GM21825 (cell line): ENCODE data around the gene TEX28.
"Not testable (repeated sequence)": the region's sequence is repeated elsewhere in the genome, so short reads cannot be mapped to it uniquely, and the experiment has no call there.

ENCODE experiments used
- ATAC-seq: cut with Tn5 transposase; IDR thresholded peaks from one replicate; pipeline ENCODE4 v1.9.1; 2021; ENCODE audit warnings: mild to moderate bottlenecking, moderate library complexity; ENCODE audit not compliant: unreplicated experiment

The TEX28 gene

DNA sequence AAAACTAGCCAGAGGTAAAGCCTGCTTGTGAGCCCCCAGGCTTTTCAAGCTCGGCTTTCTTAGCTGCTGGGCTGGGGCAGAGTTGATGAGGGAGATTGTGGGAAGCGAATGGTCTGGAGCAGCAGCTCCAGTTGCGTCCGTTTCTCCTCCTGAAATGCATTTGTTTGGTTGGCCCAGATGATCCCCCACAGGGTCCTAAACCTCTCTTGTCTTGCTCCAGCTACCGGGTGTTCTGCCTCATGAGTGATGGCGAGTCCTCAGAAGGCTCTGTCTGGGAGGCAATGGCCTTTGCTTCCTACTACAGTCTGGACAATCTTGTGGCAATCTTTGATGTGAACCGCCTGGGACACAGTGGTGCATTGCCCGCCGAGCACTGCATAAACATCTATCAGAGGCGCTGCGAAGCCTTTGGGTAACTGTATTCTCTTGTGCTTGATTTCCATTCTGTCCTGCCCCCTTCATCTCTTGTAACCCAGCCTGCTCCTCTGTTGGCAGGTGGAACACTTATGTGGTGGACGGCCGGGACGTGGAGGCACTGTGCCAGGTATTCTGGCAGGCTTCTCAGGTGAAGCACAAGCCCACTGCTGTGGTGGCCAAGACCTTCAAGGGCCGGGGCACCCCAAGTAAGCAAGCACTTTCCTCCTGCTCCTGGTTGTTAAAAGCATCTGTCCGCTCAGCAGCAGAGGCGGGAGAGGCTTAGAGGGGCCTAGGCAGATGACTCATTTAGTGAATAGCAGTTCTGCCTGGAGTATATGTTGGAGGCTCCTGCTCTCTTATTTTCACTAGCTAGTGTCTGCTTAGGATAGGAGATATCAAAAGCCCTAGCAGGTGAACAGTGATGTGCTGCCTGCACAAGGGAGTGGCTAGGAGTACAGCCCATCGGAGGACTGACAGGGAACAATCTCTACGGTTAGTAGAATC lies 16.0 kb upstream of the TEX28 start:
- ATAC-seq = no peak

DNA sequence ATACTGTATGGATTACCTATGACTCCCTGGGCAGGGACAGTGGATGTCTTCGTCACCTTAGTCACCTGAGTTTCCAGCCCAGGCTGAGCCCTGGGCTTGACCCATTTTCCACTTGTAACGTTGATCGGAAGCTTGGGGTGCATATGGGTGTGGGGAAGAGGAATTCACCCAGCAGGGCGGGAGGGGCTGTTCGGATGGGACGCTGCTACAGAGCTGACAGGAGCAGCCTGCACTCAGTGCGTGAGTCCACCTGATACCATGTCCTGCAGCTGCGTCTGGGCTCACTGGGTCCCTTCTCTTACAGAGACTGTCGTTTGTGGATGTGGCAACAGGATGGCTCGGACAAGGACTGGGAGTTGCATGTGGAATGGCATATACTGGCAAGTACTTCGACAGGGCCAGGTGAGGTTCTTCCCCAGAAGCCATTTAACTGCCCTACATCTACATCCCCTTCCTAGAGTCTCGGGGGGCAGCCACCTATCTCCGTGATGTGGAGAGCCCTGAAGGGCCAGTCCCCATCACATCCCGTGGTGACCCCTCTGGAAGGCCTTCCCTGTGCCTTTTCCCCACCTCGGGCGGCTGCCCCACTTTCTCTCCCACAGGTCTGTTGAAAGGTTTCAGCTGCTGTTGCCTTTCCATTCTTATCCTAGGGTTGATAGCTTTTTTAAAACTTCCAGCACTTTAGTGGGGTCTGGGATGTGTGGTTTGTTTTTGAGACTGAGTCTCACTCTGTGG lies 14.3 kb upstream of the TEX28 start:
- no peak for ATAC-seq

DNA sequence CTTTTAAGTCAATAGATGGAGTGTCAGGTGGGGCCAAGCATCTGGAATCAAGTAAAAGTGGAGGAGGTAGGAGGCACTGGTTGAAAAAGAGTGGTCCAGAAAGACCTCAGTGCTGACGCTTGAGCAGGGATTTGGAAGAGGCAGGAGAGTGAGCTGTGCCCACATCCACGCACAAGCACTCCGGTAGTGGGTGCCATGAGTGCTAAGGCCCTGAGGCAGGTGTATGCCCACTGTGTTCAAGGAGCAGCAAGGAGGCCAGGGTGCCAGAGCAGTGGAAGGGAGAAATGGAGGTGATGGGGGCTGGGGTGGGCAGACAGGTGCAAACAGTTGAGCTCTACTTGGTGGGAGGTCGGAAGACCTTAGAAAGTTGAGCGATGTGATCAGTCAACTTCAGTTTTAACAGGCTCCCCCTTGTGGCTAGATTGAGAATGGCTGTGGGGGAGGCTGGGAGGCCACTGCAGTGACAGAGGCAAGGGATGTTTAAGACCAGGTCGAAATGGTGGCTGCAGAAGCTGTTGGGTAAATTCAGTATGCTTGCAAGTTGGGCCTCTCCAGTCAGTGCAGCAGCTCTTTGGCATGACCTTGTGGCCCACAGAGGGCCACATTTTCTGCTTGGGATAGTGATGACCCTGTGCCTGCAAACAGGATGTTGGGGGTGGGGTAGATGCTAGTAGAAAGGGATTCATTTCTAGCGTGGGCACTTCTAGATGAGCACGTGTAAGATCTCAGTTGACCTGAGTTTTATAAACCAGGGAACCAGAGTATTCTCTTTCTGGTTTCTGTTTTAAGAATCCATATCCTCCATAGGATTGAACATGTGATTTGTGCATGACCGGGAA lies 13.4 kb upstream of the TEX28 start:
- ATAC-seq = no peak

DNA sequence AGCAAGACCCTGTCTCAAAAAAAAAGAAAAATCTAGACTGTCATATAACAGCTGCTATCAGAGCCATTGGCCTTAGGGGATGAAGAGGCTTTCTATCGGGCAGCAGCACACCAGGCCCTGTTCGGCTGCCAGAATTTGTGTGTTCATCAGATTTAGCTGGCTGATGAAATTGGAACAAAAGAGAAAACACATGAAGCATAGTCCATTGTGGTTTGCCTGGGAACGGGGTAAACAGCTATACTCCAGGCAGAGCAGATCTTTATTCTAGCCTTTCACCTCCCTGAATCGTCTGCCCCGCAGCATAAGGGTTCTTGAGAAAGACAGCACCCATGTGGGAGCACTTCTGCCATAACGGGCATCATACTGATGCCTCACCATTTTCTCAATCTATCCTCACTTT lies 12.3 kb upstream of the TEX28 start:
- ATAC-seq = no peak

DNA sequence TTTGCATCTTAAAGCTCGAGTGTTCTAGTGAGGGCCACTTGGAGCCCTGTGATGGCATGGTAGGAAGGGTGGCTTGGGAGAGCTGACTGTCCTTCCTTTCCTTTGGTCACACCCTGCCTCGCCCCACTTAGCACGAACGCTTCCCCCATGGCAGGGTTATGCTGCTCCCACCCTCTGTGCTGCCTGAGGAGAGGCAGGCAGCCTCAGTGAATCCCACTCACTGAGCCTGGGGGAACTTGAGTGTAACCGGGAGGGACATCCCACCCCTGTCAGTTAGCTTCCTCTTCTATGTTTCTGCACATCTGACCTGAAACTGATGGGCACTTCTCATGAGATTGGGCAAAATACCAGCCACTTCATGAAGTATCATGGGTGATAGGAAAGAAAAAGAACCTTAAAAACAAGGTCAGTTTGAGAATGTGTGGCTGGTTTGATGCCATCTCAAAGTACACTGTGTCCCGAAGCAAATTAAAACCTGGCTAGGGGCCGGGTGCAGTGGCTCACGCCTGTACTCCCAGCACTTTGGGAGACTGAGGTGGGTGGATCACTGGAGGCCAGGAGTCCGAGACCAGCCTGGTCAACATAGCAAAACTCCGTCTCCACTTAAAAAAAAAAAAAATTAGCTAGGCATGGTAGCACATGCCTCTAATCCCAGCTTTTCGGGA lies 10.7 kb upstream of the TEX28 start:
- ATAC-seq = no peak

DNA sequence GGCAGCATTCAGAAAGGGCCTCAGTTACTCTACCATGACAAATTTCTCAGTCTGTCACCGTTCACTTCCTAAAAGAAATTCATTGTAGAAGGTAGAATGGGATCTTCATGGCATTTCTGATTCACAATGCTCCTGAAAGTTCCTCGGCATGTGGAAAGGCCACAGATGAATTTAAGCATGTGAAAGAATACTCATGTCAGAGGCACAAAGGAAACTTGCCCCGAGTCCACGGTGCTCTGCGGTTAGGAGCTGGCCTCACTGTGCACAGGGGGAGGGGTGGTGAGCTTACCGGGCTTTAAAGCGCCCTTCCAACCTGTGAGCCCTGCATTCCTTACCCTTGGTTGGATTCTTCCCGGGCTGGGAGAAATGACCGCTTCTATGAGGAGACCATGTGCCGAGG lies 9.9 kb upstream of the TEX28 start:
- ATAC-seq = no peak

DNA sequence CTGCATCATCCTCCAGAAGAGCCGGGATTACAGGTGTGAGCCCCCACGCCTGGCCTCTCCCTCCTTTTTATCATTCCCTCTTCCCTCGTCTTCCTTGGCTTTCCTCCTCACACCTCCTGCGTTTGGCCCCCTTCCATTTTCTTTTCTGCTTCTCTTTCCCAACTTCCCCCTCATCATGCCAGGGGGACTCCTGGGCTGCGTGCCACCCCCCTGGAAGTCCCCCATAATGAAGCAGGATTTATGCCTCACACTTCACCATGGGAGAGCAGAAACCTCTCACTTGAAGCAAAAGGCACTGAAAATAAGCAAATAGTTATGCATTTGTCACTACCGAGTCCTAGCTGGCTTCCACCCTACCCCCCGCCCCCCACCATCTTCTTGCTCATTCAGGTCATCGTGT lies 8.6 kb upstream of the TEX28 start:
- no peak for ATAC-seq

DNA sequence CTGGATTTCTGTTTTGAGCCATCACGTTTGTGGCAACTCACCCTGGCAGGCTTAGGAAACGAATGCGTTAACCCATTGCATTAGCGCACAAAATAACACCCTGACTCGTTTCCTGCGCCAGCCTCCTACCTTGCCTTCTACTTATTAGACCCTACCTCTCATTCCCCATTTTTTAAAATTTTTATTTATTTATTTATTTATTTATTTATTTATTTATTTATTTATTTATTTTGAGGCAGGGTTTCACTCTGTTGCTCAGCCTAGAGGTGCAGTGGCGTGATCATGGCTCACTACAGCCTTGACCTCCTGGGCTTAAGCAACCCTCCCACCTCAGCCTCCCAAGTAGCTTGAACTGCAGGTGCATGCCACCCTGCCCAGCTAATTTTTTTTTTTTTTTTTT lies 8.1 kb upstream of the TEX28 start:
- ATAC-seq = not testable (repeated sequence)

DNA sequence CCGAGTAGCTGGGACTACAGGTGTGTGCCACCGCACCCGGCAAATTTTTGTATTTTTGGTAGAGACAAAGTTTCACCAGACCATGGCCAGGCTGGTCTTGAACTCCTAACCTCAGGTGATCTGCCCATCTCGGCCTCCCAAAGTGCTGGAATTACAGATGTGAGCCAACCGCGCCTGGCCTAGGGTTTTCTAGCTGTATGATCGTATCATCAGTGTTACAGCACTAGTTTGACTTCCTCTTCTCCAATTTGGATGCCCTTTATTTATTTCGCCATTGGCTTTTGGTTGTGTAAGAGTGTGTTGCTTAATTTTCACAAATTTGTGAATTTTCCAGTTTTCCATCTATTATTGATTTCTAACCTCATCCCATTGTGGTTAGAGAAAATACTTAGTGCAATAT lies 5.9 kb upstream of the TEX28 start:
- ATAC-seq = no peak

DNA sequence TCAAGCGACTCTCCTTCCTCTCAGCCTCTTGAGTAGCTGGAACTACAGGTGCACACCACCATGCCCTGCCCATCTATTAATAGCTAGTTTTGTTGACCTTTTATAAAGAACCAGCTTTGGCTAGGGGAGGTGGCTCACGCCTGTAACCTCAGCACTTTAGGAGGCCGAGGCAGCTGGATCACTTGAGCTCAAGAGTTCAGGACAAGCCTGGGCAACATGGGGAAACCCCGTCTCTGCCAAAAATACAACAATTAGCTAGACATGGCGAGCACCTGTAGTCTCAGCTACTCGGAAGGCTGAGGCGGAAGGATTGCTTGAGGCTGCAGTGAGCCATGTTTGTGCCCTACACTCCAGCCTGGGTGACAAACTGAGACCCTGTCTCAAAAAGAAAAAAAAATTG lies 3.4 kb upstream of the TEX28 start:
- ATAC-seq = no peak

DNA sequence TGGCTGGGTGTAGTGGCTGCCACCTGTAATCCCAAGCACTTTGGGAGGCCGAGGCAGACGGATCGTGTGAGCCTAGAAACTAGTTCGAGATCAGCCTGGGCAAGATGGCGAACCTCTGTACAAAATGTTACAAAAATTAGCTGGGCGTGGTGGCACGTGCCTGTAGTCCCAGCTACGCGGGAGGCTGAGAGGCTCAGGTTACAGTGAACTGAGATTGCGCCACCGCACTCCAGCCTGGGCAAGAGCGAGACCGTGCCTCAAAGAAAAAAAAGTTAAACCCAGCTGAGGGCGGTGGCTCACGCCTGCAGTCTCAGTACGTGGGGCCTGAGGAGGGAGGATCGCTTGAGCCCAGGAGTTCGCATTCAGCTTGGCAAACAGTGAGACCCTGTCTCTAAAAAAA lies 1.8 kb upstream of the TEX28 start:
- ATAC-seq = no peak

DNA sequence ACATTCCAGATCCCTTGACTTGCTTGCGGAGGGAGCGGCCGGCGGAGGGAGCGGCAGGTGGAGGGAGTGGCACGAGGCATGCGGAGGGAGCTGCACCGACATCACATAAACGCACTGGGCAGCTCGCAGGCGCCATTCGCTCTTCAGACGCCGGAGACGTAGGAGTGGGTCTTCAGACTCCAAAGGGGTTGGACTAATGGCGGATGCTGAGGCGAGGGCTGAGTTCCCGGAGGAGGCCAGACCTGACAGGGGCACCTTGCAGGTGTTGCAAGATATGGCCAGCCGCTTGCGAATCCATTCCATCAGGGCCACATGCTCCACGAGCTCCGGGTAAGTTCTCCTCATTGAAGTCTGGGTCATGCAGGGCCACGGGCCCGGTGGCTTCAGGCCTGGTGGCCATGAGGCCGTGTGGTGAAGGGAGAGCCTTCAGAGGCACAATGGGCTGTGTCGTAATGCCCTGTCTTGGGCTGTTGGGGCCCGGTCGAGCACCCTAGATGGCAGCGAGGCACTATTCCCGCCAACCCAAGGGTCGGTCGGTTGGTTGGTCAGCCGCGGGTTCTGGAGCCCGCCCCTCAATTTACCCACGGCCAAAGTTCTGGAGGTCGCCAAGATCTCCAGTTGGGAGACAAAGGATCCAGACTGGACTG lies 863 bp upstream of the TEX28 start, which contains the start of gene TKTL1:
TKTL1 (plus strand) TSS at position 132 of the 647 bp plus-strand sequence; CDS start at position 197, 65 bp downstream.
- no peak for ATAC-seq

DNA sequence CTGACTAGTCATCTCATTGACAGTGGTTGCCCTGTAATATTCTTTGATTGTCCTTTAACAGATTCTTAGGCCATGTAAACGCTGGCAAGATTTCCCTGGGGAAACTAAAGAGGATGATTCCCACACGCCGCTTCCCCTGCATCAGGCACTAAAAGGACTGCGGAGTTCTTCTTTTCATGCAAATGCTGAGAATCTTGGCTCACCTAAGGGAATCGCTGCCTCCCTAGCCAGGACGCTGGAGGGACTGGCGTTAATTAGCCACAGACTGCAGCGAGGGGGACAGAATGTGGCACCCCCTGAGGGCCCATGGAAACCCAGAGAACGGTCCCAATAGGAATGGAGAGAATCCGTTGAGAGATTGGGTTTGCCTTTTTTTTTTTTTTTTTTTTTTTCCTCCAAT lies 8.5 kb downstream of the TEX28 start:
- ATAC-seq = not testable (repeated sequence)

DNA sequence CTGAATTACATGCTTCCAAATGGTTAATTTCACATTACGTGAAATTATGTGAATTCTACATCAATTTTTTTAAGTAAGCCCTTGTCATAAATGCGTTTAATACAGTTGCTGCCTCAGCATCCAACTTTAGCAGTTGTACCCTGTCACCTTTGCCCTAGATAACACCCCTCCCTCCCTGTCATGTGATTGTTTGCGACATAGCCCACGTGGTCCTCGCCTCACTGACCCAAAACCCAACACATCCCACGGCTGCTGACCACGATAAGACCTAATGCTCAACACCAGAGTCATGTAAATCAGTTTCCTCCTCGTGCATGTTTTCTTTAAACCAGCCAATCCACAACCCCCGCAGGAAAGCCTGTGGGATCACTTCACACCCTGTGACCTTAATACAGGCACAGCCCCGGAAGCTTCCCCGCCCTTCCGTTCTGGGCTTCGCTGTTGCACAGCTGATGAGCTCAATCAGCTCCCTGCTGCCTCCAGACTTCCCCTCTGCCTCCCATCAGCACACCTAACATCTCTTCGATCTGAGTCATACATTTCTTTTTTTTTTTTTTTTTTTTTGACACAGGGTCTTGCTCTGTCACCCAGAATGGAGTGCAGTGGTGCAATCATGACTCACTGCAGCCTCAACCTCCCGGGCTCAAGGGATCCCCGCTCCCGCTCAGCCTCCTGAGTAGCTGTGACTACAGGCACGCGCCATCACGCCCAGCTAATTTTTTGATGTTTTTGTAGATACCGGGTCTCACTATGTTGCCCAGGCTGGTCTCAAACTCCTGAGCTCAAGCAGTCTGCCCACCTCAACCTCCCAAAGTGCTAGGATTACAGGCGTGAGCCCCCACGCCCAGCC lies 10.2 kb downstream of the TEX28 start:
- peak; percentile 70 for ATAC-seq

DNA sequence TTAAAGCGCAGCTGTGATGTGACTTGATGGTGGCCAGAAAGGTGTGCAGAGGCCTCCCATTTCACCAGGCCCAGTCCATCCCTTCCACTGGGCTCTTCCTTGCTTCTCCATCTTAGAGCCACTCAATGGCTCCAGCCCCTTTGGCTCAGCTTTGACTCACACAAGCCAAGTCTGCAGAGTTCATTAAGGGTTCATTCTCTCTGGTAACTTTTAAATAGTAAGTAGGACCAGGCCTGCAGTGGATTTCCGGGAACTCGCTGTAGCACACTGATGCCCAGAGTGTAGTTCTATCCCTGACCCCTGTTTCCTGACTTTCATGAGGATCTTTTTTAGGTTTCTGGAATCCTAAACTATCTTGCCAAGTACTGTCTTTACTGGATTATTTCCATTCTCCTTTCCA lies 25.7 kb downstream of the TEX28 start:
- ATAC-seq = not testable (repeated sequence)

DNA sequence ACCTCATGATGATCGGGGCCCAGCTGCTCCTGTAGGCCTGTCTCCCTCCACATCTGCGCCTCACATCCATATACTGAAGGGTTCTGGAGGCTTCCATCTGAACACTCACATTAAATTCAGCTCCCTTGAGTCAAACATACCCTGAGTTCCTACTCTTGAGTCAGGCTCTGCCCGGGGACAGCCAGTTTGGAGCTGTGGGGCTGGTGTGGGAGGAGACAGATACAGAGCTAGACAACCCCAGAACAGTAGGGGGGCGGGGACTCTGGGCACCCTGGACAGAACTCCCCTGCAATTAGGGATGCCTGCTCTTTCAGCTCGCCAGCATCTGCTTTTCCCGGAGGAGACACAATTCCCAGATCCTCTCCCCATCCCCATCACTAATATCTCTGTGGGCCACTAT lies 31.9 kb downstream of the TEX28 start:
- not testable (repeated sequence) for ATAC-seq

DNA sequence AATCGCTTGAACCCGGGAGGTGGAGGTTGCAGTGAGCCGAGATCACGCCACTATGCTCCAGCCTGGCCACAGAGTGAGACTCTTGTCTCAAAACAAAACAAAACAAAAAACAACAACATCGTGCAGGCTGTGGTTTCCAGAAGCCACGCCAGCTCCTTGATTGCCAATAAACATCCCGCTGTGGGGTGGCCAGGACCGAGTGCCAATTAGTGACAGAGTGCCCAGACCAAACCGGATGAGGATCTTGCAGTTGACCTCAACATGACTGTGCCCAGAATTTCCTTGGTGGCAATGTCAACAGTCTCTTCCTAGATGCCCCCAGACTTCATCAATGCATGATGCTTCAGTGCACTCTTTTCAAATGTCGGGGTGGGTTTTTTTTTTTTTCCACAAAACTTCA lies 36.2 kb downstream of the TEX28 start:
- ATAC-seq = not testable (repeated sequence)

DNA sequence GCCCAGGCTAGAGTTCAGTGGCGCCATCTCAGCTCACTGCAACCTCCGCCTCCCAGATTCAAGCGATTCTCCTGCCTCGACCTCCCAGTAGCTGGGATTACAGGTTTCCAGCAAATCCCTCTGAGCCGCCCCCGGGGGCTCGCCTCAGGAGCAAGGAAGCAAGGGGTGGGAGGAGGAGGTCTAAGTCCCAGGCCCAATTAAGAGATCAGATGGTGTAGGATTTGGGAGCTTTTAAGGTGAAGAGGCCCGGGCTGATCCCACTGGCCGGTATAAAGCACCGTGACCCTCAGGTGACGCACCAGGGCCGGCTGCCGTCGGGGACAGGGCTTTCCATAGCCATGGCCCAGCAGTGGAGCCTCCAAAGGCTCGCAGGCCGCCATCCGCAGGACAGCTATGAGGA lies 37.6 kb downstream of the TEX28 start, which contains the start of gene OPN1MW3:
OPN1MW3 (plus strand) TSS at position 301 of the 400 bp plus-strand sequence; CDS start at position 339, 38 bp downstream.
- ATAC-seq = not testable (repeated sequence)

DNA sequence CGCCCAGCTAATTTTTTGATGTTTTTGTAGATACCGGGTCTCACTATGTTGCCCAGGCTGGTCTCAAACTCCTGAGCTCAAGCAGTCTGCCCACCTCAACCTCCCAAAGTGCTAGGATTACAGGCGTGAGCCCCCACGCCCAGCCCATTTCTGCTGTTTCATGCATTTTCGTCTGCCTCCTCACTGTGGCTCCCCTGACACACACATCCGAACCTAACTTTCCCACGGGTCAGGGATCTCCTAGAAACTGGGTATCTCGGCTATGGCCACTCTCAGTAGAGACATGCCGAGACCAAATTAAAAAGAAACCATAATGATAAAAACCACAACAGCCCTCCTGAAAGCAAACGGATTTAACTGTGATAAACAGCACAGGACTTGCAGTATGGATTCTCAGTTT lies 46.8 kb downstream of the TEX28 start:
- not testable (repeated sequence) for ATAC-seq
